ENCODE data around the gene ARL17B. TPM values are rescaled to one million over a fixed set of nuclear protein-coding genes. Genes with fewer than 3 reads are reported as not detected.
"Not testable (repeated sequence)": the region's sequence is repeated elsewhere in the genome, so short reads cannot be mapped to it uniquely, and the experiment has no call there.

Gene ARL17B
- total and polyA plus RNA-seq, 8 donors = 2.8 to 11.7 (median 6.2) TPM

DNA sequence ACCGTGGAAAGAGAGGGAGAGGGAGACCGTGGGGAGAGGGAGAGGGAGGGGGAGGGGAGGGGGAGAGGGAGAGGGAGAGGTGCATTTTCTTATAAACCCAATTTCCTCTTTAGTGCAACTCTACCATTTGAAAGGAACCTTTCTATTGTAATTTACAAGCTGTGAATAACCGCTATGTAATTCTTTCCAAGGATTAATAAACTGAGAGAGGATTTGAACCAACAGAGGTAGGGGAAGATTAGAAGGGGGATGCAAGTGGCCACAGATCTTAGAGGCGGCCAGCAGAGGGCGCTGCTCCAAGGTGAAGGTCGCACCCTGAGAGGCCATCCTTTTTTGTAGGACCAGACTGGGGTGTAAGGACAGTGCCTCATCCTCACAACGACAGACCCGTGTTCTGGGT is 107.8 kb downstream of the ARL17B start:
- H3K9me3 ChIP-seq; H3K27ac ChIP-seq; H3K4me1 ChIP-seq; FAIRE-seq; H3K36me3 ChIP-seq; intact Hi-C loops (cut with DNase I); H3K27me3 ChIP-seq; H3K4me3 ChIP-seq: not testable (repeated sequence)
- 25 to 33% methylated on average over 7 to 8 of the region's 8 CpGs for WGBS, 2 donors
- ATAC-seq (peak; percentile 85 to 96 (median 90)), DNase-seq (peak in 5 of 6 donors; percentile 42 to 83 (median 76))
- TF ChIP-seq CTCF (IDR thresholded peaks at IDR 0.05) = peak; percentile 42 to 67 (median 64)

DNA sequence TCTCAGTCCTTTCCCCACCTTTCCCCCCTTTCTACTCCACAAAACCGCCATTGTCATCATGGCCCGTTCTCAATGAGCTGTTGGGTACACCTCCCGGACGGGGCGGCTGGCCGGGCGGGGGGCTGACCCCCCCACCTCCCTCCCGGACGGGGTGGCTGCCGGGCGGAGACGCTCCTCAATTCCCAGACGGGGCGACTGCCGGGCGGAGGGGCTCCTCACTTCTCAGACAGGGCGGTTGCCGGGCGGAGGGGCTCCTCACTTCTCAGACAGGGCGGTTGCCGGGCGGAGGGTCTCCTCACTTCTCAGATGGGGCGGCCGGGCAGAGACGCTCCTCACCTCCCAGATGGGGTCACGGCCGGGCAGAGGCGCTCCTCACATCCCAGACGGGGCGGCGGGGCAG is 108.8 kb downstream of the ARL17B start:
- intact Hi-C loops (cut with DNase I); H3K9me3 ChIP-seq; H3K4me1 ChIP-seq; H3K36me3 ChIP-seq; FAIRE-seq; H3K4me3 ChIP-seq; H3K27ac ChIP-seq; ATAC-seq; H3K27me3 ChIP-seq: not testable (repeated sequence)
- 88 to 92% methylated on average over 21 to 23 of the region's 31 CpGs for WGBS, 2 donors
- peak in 1 of 6 donors; percentile 70 for DNase-seq

DNA sequence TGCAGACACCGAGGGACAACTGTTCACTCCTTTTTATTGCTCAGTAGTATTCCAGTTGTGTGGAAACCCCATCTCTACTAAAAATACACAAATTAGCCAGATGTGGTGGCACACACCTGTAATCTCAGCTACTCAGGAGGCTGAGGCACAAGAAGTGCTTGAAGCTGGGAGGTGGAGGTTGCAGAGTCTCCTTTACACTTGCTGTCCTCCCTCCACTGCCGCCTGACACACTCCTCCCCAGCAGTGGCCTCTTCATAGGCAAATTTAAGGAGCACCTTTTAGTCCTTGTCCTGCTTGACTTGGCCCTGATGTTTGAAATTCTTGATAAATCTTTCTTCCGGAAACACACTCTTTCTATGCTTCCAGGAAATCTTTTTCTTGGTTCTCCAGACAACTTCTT is 112.4 kb downstream of the ARL17B start:
- ATAC-seq; intact Hi-C loops (cut with DNase I); FAIRE-seq; H3K27ac ChIP-seq; H3K4me3 ChIP-seq; H3K9me3 ChIP-seq; H3K4me1 ChIP-seq; H3K27me3 ChIP-seq; DNase-seq; H3K36me3 ChIP-seq: not testable (repeated sequence)
- WGBS, 2 donors = 88 to 91% methylated on average over 3 of the region's 3 CpGs

- peak; percentile 93 to 98 (median 98) for ATAC-seq
- H3K27ac ChIP-seq; FAIRE-seq; H3K9me3 ChIP-seq; intact Hi-C loops (cut with DNase I); H3K4me1 ChIP-seq; H3K36me3 ChIP-seq; H3K4me3 ChIP-seq; H3K27me3 ChIP-seq: not testable (repeated sequence)
- peak in 5 of 6 donors; percentile 60 to 90 (median 84) for DNase-seq
- WGBS, 2 donors = 66 to 69% methylated on average over 6 to 8 of the region's 14 CpGs
Observed at GRCh38 chr17:46244949-46245768, 116.4 kb downstream of the ARL17B start.

DNA sequence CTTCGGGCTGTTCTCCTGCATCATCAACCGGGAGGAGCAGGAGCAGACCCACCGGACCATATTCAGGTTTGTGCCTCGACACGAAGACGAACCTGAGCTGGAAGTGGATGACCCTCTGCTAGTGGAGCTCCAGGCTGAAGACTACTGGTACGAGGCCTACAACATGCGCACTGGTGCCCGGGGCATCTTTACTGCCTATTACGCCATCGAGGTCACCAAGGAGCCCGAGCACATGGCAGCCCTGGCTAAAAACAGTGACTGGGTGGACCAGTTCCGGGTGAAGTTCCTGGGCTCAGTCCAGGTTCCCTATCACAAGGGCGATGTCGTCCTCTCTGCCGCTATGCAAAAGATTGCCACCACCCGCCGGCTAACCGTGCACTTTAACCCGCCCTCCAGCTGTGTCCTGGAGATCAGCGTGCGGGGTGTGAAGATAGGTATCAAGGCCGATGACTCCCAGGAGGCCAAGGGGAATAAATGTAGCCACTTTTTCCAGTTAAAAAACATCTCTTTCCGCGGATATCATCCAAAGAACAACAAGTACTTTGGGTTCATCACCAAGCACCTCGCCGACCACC is 117.1 kb downstream of the ARL17B start:
- FAIRE-seq, H3K27me3 ChIP-seq: not testable (repeated sequence)
- peak in 1 of 4 donors; percentile 4 for ATAC-seq

DNA sequence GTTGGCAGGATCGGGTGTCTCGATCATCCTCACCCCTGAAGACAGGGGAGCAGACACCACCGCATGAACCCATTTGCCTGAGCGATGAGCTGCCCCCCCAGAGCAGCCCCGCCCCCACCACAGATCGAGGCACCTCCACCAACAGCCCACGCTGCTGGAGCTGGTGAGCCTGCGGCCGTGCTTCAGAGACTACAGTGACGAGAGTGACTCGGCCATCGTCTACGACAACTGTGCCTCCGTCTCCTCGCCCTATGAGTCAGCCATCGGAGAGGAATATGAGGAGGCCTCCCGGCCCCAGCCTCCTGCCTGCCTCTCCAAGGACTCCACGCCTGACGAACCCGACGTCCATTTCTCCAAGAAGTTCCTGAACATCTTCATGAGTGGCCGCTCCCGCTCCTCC is 117.6 kb downstream of the ARL17B start:
- peak in 1 of 6 donors; percentile 8 for DNase-seq

More for the DNA sequence above, 117.1 kb downstream of the ARL17B start:
- H3K4me3 ChIP-seq; H3K27ac ChIP-seq; H3K36me3 ChIP-seq; H3K4me1 ChIP-seq; intact Hi-C loops (cut with DNase I); H3K9me3 ChIP-seq: not testable (repeated sequence)
- peak in 1 of 6 donors; percentile 0 for DNase-seq
- 81 to 83% methylated on average over 8 to 13 of the region's 27 CpGs for WGBS, 2 donors

GRCh38 chr17:46243505-46243904 is 118.1 kb downstream of the ARL17B start:
- DNase-seq (peak in 1 of 6 donors; percentile 4), ATAC-seq (peak in 2 of 4 donors; percentile 6 to 11)
- FAIRE-seq; H3K9me3 ChIP-seq; H3K4me3 ChIP-seq; H3K4me1 ChIP-seq; H3K36me3 ChIP-seq; H3K27ac ChIP-seq; intact Hi-C loops (cut with DNase I); H3K27me3 ChIP-seq: not testable (repeated sequence)
- WGBS, 2 donors = 47 to 65% methylated on average over 21 to 24 of the region's 38 CpGs

More for the DNA sequence above, 117.6 kb downstream of the ARL17B start:
- H3K36me3 ChIP-seq; H3K27me3 ChIP-seq; FAIRE-seq; ATAC-seq; H3K4me3 ChIP-seq; intact Hi-C loops (cut with DNase I); H3K27ac ChIP-seq; H3K4me1 ChIP-seq; H3K9me3 ChIP-seq: not testable (repeated sequence)
- WGBS, 2 donors = 96 to 98% methylated on average over 10 to 14 of the region's 23 CpGs

GRCh38 chr17:46231359-46231758 is 130.2 kb downstream of the ARL17B start:
- H3K4me1 ChIP-seq; ATAC-seq; H3K27me3 ChIP-seq; intact Hi-C loops (cut with DNase I); H3K9me3 ChIP-seq; DNase-seq; FAIRE-seq; H3K4me3 ChIP-seq; H3K36me3 ChIP-seq; H3K27ac ChIP-seq: not testable (repeated sequence)
- WGBS, 2 donors = 74 to 75% methylated on average over 7 to 8 of the region's 8 CpGs

DNA sequence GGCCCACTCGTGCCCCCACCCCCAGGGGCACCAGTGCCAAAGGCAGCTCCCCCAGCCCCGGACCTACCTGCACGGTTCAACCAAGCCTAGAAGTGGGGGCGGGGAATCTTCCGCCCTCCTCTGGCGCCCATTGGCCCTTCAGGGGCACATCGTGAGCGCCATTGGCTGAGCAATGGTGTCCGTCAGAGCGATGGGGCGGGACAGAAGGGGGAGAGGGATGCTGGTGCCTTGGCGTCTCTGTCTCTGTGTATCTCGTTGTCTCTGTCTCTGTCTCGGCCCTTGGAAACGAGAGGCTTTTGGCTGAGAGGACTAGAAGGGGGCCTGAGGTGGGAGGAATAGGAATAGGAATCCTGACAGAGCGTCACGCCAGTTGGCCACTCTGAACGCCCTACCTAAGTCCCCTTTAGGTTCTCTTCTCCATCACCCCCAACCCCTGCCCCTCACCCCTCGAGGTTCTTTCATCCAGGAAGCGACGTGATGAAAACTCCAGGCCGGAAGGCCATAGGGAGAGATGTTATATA is 136.2 kb downstream of the ARL17B start:
- H3K4me3 ChIP-seq = peak overlapping the region; percentile 45 to 87 (median 54)
- H3K9me3 ChIP-seq; H3K27me3 ChIP-seq; intact Hi-C loops (cut with DNase I); FAIRE-seq; H3K4me1 ChIP-seq; H3K27ac ChIP-seq; H3K36me3 ChIP-seq: not testable (repeated sequence)
- peak; percentile 91 to 98 (median 96) for DNase-seq
- ATAC-seq = peak; percentile 99 to 100 (median 100)
- 1% methylated on average over 10 to 21 of the region's 22 CpGs for WGBS, 2 donors

DNA sequence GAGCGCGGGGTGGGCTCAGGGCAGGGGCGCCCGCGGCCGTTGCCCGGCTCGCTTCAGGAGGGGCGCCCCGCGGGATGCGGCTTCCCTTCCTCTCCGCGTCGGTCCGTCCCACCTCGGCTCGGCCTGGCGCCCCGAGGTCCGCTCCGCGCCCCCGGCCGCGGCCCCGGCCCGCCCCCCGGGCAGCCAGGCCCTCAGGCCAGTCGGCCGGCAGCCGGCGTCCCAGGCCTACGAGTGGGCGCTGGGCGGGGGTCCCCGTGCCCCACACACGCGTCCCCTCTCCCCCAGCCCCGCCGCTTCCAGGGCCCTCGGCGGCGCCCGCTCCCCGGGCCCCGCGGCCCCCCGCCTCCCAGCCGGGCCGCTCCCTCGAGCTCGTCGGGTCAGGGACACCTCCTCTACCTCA is 136.7 kb downstream of the ARL17B start:
- 1% methylated on average over 23 to 52 of the region's 54 CpGs for WGBS, 2 donors
- H3K36me3 ChIP-seq; H3K27ac ChIP-seq; FAIRE-seq; H3K4me1 ChIP-seq; intact Hi-C loops (cut with DNase I); H3K9me3 ChIP-seq; H3K27me3 ChIP-seq: not testable (repeated sequence)
- ATAC-seq (peak; percentile 43 to 63 (median 48)), DNase-seq (peak in 3 of 6 donors; percentile 53 to 60 (median 56))
- peak overlapping the region; percentile 45 to 87 (median 54) for H3K4me3 ChIP-seq

Data from pancreas (tissue), 10 donors.